Prostate gland (tissue), 2 donors: ENCODE data around the gene FRMD6. TPM values are rescaled to one million over a fixed set of nuclear protein-coding genes. Genes with fewer than 3 reads are reported as not detected.

Experiments
- DNase-seq: peaks from one replicate; pipeline ENCODE4 v3.0.0-alpha.2; 2019; ENCODE audit warnings: low spot score
- H3K27ac ChIP-seq, 2 donors: fragments of 200-600 bp; sonication (generic); 2 replicates each; pipeline ENCODE4 v1.5.1; 2017 to 2019
- H3K27me3 ChIP-seq: fragments of 200-600 bp; sonication (generic); replicated peaks from 2 replicates; pipeline ENCODE4 v1.5.1; 2019; ENCODE audit not compliant: insufficient read depth
- H3K36me3 ChIP-seq, 2 donors: fragments of 200-600 bp; sonication (generic); 1 replicate in 1 of 2; 2 replicates in 1 of 2; pipeline versions ENCODE4 v1.5.1 to v1.8.1; 2017 to 2019
- H3K4me1 ChIP-seq: fragments of 200-600 bp; sonication (generic); replicated peaks from 2 replicates; pipeline ENCODE4 v1.5.1; 2019
- H3K4me3 ChIP-seq, 2 donors: fragments of 200-600 bp; sonication (generic); 2 replicates each; pipeline ENCODE4 v1.5.1; 2017 to 2019
- H3K9me3 ChIP-seq: fragments of 200-600 bp; sonication (generic); 2 replicates; pipeline ENCODE4 v1.5.1; 2017
- POLR2A ChIP-seq: fragments of 450-650 bp; IDR thresholded peaks from one replicate; pipeline ENCODE4 v1.6.1; 2016; ENCODE audit warnings: antibody characterized with exemption, mild to moderate bottlenecking
- POLR2AphosphoS5 ChIP-seq: sonication (generic); formaldehyde crosslinking; IDR thresholded peaks from one replicate; pipeline ENCODE4 v1.6.1; 2017; ENCODE audit warnings: antibody characterized with exemption
- WGBS: methylation state at CpG from one replicate; pipeline ENCODE4 v1.1.5; 2018; 5-methylcytosine and 5-hydroxymethylcytosine counted together
- intact Hi-C: fragments of 100-400 bp; cut with DNase I; formaldehyde crosslinking; loops from one replicate; pipeline ENCODE4 v1.14.2; 2022
- total RNA-seq, 2 donors: library from RNA; depleted of rRNA; stranded (reverse); fragments of >200 nt; gene quantifications; one replicate each; pipeline ENCODE4 v1.1.0, GENCODE V29; 2016
- TF ChIP-seq, protein P1 (sequence below), 4 experiments: fragments of 200-600 bp in 2 of 4; fragments of 450-650 bp in 2 of 4; sonication (generic) in 2 of 4; IDR thresholded peaks; 1 replicate in 3 of 4; 2 replicates in 1 of 4; pipeline ENCODE4 v1.5.1; 2016 to 2019; ENCODE audit warnings: antibody characterized with exemption in 4 of 4, mild to moderate bottlenecking in 2 of 4, moderate library complexity in 2 of 4

FRMD6 gene
- total RNA-seq, 2 donors from 2014 or later, result 59.1 to 84.0 TPM

DNA sequence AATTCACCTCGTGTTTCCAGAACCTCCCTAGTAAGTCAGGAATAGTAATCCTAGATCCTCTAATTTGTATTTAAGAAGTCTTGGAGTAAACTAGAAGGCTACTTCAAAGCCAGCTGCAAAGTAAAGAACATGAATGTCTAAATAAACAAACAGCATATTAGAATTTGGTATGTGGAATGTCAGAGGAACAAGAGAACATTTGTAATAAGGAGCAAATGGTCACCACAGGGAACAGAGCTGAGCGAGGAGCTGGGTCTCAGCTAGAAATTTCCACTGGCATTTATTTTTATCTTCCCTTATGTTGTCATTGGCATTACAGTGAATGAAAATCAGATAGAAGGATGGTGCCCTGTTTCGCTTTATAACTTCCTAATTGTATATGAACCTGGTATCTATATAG lies 50.2 kb downstream of the FRMD6 start:
- intact Hi-C loops, result no loop called here
- TF ChIP-seq POLR2AphosphoS5 (peak; percentile 10), POLR2A (no peak)
- no peak overlapping the region for H3K4me3 ChIP-seq
- no peak overlapping the region for H3K27ac ChIP-seq
- no peaks in the 10 kb centered on the region for H3K36me3 ChIP-seq
- no peak for DNase-seq
- no peaks in the 10 kb centered on the region for H3K27me3 ChIP-seq
- H3K9me3 ChIP-seq, result no peaks in the 10 kb centered on the region
- 55% methylated on average over 3 of the region's 3 CpGs for WGBS
- no peaks in the 10 kb centered on the region for H3K4me1 ChIP-seq

DNA sequence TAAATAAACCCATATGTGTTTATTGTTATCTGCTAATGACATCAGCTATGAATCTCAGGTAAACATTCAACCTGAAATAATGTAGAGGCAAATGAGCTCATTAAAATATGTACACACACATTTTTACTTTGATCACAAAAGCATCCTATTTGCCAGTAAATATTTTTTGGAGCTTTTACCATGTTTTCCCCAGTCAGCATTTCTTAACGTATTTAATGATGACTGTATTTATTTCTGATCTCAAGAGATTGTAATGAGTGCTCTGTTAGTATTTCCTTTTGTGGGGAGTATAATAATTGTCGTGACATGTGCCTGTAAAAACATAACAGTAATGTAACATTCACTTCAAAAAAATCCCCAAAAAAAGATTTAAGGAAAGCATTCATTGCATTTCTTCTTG lies 52.1 kb downstream of the FRMD6 start:
- WGBS, result 55% methylated on average over 2 of the region's 2 CpGs
- intact Hi-C loops, result no loop called here
- no peak for DNase-seq
- Histone ChIP-seq H3K36me3 (no peaks in the 10 kb centered on the region), H3K27ac (no peak overlapping the region), H3K4me1 (no peaks in the 10 kb centered on the region), H3K27me3 (no peaks in the 10 kb centered on the region), H3K4me3 (no peak overlapping the region), H3K9me3 (no peaks in the 10 kb centered on the region)
- TF ChIP-seq POLR2AphosphoS5, result no peak
- TF ChIP-seq POLR2A, result no peak
- TF ChIP-seq, protein P1, sequence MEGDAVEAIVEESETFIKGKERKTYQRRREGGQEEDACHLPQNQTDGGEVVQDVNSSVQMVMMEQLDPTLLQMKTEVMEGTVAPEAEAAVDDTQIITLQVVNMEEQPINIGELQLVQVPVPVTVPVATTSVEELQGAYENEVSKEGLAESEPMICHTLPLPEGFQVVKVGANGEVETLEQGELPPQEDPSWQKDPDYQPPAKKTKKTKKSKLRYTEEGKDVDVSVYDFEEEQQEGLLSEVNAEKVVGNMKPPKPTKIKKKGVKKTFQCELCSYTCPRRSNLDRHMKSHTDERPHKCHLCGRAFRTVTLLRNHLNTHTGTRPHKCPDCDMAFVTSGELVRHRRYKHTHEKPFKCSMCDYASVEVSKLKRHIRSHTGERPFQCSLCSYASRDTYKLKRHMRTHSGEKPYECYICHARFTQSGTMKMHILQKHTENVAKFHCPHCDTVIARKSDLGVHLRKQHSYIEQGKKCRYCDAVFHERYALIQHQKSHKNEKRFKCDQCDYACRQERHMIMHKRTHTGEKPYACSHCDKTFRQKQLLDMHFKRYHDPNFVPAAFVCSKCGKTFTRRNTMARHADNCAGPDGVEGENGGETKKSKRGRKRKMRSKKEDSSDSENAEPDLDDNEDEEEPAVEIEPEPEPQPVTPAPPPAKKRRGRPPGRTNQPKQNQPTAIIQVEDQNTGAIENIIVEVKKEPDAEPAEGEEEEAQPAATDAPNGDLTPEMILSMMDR (IDR thresholded peaks at IDR 0.05), result no peak

DNA sequence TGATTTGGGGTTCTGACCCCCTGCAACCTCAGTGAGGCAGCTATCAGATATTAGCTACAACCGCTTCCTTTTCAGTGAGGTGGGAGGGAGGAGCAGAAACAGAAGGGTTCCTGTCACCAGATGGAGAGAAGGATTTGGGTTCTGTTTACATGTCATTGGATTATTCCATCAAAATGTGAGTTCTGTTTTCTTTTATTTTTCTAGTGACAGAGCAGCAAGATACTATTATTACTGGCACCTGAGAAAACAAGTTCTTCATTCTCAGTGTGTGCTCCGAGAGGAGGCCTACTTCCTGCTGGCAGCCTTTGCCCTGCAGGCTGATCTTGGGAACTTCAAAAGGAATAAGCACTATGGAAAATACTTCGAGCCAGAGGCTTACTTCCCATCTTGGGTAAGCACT lies 52.8 kb downstream of the FRMD6 start:
- H3K36me3 ChIP-seq, result no peaks in the 10 kb centered on the region
- 61% methylated on average over 3 of the region's 3 CpGs for WGBS
- DNase-seq, result no peak

DNA sequence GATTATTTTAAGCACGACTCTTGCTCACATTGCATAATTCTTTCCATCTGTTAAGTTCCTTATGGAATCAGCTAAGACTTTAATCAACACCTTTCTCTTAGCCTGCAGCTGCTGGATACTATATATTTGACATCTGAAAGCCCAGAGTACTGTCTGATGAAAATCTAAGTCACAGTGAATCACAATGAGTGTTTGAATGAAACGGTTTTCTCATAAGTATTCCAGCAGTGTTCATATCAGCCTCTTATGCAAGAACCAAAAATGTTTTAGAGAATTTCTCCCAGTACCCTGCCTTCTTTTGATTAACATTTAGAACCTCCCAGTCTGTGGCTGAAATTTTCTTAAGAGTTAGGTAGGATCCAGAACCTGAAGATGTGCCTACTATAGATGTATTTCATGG lies 55.6 kb downstream of the FRMD6 start:
- H3K36me3 ChIP-seq, result no peaks in the 10 kb centered on the region
- H3K27me3 ChIP-seq, result no peaks in the 10 kb centered on the region
- H3K4me3 ChIP-seq, result no peak overlapping the region
- H3K9me3 ChIP-seq, result no peaks in the 10 kb centered on the region
- intact Hi-C loops, result no loop called here
- H3K27ac ChIP-seq, result no peak overlapping the region
- WGBS, result 72% methylated on average over 2 of the region's 2 CpGs
- TF ChIP-seq POLR2A, result no peak
- TF ChIP-seq POLR2AphosphoS5, result no peak
- TF ChIP-seq, protein P1 (IDR thresholded peaks at IDR 0.05), result no peak
- no peak for DNase-seq
- H3K4me1 ChIP-seq, result no peaks in the 10 kb centered on the region

More for the DNA sequence above, 52.8 kb downstream of the FRMD6 start:
- H3K27me3 ChIP-seq, result no peaks in the 10 kb centered on the region
- no peaks in the 10 kb centered on the region for H3K4me1 ChIP-seq
- H3K27ac ChIP-seq, result no peak overlapping the region
- intact Hi-C loops, result no loop called here
- TF ChIP-seq, protein P1 (IDR thresholded peaks at IDR 0.05), result no peak
- no peak for TF ChIP-seq POLR2A
- TF ChIP-seq POLR2AphosphoS5, result no peak
- H3K9me3 ChIP-seq, result no peaks in the 10 kb centered on the region
- H3K4me3 ChIP-seq, result no peak overlapping the region

DNA sequence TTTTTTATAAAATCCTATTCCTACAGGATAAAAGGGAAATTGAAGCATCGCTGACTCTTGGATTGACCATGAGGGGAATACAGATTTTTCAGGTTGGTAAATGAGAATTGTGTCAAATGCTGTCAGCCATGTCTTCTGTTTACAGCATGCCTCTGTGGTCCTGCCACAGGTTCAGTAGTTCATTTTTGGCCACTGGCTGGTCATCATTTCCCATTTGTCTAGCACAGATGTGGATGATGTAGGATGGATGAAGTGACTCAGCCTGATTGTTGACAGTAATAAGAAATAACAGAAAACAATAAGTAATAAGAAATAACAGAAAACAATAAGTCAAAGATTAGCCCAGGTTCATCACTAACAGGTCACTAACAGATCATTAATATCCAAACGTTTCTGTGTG lies 59.8 kb downstream of the FRMD6 start:
- intact Hi-C loops, result no loop called here
- 82% methylated on average over 2 of the region's 2 CpGs for WGBS
- no peaks in the 10 kb centered on the region for H3K4me1 ChIP-seq
- no peaks in the 10 kb centered on the region for H3K27me3 ChIP-seq
- H3K36me3 ChIP-seq, result no peaks in the 10 kb centered on the region
- H3K9me3 ChIP-seq, result no peaks in the 10 kb centered on the region
- H3K27ac ChIP-seq, result no peak overlapping the region
- DNase-seq, result no peak
- no peak overlapping the region for H3K4me3 ChIP-seq
- no peak for TF ChIP-seq POLR2A
- TF ChIP-seq POLR2AphosphoS5, result no peak
- TF ChIP-seq, protein P1 (IDR thresholded peaks at IDR 0.05), result no peak
